Measurements from ENCODE around the gene DDX59.

GRCh38 chr1:200654660-200655059 is 15.0 kb downstream of the DDX59 start:
- TF ChIP-seq CTCF (optimal IDR thresholded peaks at IDR 0.05 in 1 of 3, IDR thresholded peaks at IDR 0.05 in 1 of 3, conservative IDR thresholded peaks at IDR 0.05 in 1 of 3; ENCODE audit: extremely low read depth in 1 of 3, insufficient read depth in 2 of 3, low read length in 3 of 3) (no peak), EZH2 (IDR thresholded peaks at IDR 0.05; ENCODE audit: low read length) (no peak)

All from keratinocyte (primary cell).